ENCODE results near the gene MAP9.
"Not testable (repeated sequence)": the region's sequence is repeated elsewhere in the genome, so short reads cannot be mapped to it uniquely, and the experiment has no call there.

Gene MAP9

DNA sequence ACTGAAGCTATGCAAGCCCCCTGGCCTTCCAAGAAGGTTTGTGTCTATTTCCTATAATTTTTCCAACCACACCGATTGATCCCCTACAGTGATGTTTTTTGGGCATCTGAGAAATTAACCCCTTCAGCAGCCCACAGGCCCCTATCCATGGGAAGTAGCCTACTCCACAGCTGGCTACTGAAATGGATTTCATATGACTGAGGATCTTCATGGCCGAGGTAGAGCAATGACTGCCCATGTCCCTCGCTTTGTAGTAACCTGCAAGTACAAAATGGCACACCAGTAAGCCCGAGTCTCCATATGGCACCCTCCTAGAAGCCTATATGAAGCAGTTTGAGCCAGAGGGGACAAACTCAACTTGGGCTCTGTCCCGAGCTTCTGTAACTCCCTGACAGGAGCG is 36.8 kb downstream of the MAP9 start:
- DNase-seq, result no peak

DNA sequence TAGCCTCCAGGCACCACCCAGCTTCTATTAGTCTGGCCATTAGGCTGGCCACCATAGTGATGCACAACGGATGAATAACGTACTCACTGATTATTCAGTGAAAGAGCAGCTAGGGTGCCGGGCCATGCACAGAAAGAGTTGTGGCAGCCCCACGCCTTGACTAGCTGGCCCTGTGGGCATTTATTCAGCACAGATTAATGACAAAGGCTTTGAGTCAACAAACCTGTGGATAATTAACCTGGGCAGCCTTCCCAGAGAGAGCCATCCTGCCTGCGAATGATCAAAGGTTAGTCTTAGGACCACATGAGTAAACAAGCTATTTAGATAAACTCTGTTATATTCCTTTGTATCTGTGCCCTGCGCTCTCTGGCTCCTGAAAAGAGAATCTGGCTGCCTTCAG is 37.2 kb downstream of the MAP9 start:
- no peak for DNase-seq

DNA sequence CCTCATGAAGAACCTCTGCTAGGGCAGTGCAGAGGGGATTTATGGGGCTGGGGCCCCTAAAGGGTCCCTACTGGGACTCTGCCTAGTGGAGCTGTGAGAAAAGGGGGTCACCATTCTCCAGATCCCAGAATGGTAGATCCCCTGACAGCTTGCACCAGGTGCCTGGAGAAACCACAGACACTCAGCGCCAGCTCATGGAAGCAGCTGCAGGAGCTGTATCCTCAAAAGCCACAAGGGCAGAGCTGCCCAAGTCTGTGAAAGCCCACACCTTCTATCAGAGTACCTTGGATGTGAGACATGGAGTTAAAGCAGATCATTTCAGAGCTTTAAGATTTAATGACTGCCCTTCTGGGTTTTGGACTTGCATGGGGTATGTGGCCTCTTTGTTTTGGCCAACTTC is 38.6 kb downstream of the MAP9 start:
- DNase-seq, result no peak

DNA sequence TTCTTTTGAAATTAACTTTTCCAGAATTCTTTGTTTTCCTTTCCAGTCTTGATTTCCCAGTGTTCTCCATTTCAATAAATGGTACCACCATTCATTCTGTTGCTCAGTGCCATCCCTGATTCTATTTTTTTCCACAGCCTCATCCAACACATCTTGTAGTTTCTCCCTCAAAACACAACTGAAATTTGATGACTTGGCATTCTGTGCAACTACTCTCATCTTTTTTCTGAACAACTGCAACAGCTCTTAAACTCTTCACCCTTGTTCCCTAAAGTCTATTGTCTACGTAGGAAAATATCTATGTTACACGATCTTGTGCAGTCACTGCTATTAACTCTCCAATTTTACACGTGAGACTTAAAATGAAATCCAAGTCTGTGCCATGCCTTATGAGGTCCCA is 40.5 kb downstream of the MAP9 start:
- no peak for DNase-seq

DNA sequence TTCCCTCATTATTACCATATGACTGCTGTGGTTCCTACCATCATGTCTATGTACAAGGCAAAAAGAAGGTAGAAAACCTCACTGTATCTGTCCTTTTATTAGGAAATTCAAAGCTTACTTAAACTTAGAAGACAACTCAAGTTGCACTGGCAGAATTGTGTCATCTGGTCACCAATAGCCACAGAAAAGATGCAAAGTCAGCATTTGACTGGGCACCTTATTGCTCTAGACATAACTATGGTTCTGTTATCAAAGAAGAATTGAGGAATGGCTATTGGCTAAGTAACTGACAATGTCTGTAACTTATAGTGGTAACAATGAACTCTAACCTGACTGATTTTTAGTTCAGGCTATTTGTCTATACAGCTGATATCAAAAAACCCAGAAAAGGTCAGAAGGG is 45.3 kb downstream of the MAP9 start:
- DNase-seq, result no peak

DNA sequence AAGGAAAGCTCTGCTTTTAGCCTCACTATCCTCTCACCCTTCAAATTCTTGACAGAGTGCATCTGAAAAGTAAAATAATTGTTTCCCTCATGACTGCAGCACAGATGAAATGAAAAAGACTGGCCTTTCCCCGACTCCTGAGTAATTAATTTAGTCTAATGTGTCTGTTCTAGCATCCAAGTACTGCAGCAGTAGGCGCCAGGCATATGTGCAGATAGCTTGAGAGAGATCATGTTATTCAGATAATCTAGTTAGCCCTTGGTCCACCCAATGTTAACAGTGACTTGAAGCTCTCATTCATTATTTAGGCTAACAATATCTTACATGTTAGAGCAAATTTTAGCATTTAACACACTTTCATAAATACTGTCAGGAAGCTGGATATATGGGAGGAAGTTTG is 54.0 kb downstream of the MAP9 start:
- no peak for DNase-seq

DNA sequence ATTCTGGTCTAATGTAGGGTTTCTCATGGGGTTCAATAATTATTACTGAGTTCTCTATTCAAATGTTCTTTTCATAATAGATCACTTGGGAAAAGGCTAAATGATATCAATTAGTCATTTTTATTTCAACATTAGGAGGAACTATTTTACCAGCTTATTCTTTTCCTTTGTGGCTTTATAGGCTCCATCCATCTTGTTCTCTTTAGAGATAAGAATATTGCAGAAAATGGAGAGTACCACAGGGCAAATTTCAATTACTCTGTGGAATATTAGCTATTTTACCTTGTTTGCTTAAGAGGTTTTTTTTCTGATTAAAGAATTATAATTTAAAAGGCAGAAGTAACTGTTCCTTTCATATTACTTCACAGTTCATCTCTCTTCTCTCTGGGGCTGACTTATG is 55.8 kb downstream of the MAP9 start:
- no peak for DNase-seq

DNA sequence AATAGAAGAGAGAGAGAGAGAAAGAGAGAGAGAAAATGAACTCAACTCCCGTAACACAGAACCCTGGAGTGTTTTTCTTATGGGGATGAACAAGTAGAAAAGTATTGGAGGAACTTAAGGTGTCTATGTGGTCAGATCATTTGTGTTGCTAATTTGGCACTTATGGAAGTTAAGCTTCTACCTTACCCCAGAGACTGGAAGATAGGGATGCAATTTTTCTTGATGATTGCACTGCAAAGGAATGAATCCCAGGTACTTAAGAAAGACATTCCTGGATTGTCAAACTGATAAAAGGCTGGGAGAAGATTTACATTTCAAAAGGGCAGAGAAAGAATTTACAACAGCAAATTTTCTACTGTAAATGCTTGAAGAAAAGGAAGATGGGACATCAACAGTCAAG is 57.2 kb downstream of the MAP9 start:
- DNase-seq, result no peak

DNA sequence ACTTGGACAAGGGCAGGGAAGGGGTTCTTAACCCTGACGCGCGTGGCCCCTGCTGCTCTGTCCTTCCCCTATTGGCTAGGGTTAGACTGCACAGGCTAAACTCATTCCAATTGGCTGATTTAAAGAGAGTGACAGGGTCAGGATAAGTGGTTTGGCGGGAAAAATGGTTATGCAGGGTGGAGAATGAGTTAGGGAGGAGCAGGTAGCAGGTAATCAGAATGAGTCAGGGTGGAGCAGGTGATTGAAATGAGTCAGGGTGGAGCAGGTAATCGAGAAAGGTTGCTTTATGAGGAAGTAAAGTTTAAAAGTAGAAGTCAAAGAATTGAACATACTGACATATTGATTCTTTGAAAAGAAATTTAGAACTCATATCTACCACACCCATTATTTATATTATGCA is 64.7 kb downstream of the MAP9 start:
- not testable (repeated sequence) for DNase-seq

DNA sequence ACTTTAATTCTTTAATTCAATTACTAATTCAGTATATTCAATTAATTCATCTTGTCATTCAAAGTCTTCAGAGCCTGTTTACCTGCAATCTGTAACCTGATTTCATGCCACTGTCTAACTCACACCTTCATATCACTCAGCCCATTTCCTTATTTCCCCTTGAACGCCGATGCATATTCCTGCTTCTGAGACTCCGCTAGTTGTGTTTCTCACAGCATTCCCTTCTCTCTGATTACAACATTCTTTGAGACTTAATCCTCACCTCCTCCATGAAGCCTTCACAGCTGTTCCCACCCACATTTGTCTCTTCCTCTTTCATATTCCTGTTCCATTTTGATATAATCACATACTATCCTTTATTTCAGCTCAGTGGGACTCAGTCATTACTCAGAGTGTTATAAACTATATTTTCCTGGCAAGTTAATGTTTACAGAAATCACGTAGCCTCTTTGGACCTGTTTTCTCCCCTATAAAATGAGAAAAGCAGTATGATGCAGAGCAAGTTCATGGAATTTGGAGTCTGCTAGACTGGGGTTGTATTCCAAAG is 69.0 kb downstream of the MAP9 start:
- no peak for DNase-seq

DNA sequence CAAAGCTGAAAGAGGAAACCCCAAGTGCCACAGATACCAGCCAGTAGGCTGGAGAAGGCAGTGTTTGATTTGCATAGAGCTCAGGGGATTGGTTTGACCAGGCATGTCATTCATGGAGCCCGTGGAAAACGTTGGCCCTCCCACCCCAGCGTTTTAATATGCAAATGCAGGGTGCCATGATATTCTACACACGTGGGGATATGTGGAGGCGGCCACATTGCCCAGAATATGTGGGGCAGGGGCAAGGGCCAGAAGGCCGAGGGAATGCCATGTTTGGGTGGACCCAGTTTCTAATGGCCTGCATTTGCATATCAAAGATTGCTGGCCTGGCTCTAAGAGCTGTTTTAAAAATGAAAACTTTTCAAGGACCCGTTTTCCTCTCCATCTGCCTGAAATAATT is 71.1 kb downstream of the MAP9 start:
- no peak for DNase-seq

DNA sequence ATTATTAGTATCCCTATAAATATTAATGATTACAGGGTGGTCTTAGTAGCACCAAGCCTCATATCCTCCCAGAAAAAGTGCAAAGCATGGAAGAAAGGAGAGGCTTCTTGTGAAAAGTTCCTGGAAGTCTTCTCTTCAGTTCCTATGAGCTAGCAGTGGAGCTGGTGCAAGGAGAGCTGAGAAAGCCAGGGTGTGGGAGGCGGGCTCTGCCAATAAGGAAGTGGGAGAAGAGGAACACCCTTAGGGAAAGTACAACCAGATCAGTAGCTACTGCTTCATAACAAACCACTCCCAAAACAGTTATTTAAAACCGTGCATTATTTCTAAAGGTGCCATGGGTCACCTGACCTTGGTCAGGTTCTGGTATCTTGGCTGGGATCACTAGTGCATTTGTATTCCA is 72.4 kb downstream of the MAP9 start:
- no peak for DNase-seq

DNA sequence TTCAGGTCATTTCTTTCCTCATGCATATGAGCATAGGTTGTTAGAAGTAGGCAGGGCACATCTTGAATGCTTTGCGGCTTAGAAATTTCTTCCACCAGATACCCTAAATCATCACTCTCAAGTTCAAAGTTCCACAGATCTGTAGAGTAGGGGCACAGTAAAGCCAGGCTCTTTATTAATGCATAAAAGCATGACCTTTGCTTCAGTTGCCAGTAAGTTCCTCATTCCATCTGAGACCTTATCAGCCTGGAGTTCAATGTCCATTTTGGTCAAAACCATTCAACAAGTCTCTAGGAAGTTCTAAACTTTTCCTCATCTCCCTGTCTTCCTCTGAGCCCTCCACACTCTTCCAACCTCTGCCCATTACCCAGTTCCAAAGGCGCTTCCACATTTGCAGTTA is 77.7 kb downstream of the MAP9 start:
- no peak for DNase-seq

Measured in stimulated activated CD8-positive, alpha-beta memory T cell treated with anti-CD3 and anti-CD28 coated beads, Interleukin-4, amount 100 ng/mL, for 48 hours (primary cell).